ENCODE data around the gene SPSB2. TPM values are rescaled to one million over a fixed set of nuclear protein-coding genes. Genes with fewer than 3 reads are reported as not detected.

Gene SPSB2
- polyA plus RNA-seq, 1 donor from 2014 or later, result 12.8 TPM

GRCh38 chr12:6847676-6848075, 25.4 kb downstream of the SPSB2 start:
- Histone ChIP-seq H3K36me3 (ENCODE audit: insufficient read depth, low read length) (no peaks in the 10 kb centered on the region), H3K27me3 (ENCODE audit: insufficient read depth, low read depth, low read length) (no peaks in the 10 kb centered on the region), H2AFZ (ENCODE audit: low read depth, low read length) (no peak overlapping the region), H3K9ac (ENCODE audit: low read length) (no peak overlapping the region), H3K79me2 (replicated peaks; ENCODE audit: insufficient read depth, low read length) (peaks cover 8% of the 10 kb centered on the region), H3K27ac (ENCODE audit: low read length) (no peak overlapping the region), H4K20me1 (ENCODE audit: insufficient read depth) (no peaks in the 10 kb centered on the region), H3K9me3 (ENCODE audit: low read length) (no peaks in the 10 kb centered on the region), H3K4me3 (ENCODE audit: low read length) (no peak overlapping the region), H3K9me2 (ENCODE audit: insufficient read depth, low read length) (no peaks in the 10 kb centered on the region), H3F3A (ENCODE audit: insufficient read depth, low read length, poor library complexity, severe bottlenecking) (no peaks in the 10 kb centered on the region), H3K4me2 (ENCODE audit: low read length) (no peak overlapping the region)
- TF ChIP-seq, protein P1, sequence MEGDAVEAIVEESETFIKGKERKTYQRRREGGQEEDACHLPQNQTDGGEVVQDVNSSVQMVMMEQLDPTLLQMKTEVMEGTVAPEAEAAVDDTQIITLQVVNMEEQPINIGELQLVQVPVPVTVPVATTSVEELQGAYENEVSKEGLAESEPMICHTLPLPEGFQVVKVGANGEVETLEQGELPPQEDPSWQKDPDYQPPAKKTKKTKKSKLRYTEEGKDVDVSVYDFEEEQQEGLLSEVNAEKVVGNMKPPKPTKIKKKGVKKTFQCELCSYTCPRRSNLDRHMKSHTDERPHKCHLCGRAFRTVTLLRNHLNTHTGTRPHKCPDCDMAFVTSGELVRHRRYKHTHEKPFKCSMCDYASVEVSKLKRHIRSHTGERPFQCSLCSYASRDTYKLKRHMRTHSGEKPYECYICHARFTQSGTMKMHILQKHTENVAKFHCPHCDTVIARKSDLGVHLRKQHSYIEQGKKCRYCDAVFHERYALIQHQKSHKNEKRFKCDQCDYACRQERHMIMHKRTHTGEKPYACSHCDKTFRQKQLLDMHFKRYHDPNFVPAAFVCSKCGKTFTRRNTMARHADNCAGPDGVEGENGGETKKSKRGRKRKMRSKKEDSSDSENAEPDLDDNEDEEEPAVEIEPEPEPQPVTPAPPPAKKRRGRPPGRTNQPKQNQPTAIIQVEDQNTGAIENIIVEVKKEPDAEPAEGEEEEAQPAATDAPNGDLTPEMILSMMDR (IDR thresholded peaks at IDR 0.05; ENCODE audit: poor library complexity, severe bottlenecking), result no peak
- TF ChIP-seq EZH2 (IDR thresholded peaks at IDR 0.05; ENCODE audit: borderline replicate concordance, insufficient read depth, low read length, poor library complexity, severe bottlenecking), result no peak
- no peak for TF ChIP-seq TAF1 (IDR thresholded peaks at IDR 0.05; ENCODE audit: low read depth)
- TF ChIP-seq RAD21 (conservative IDR thresholded peaks at IDR 0.05), result no peak
- TF ChIP-seq EP300 (conservative IDR thresholded peaks at IDR 0.05; ENCODE audit: poor library complexity, severe bottlenecking), result no peak
- no peak for TF ChIP-seq POLR2AphosphoS5 (IDR thresholded peaks at IDR 0.05)
- TF ChIP-seq REST (IDR thresholded peaks at IDR 0.05; ENCODE audit: borderline replicate concordance), result no peak
- TF ChIP-seq MXI1 (conservative IDR thresholded peaks at IDR 0.05; ENCODE audit: poor library complexity, severe bottlenecking), result no peak
- TF ChIP-seq SMC3 (conservative IDR thresholded peaks at IDR 0.05; ENCODE audit: poor library complexity), result no peak

- no peaks in the 10 kb centered on the region for H3K9me2 ChIP-seq (ENCODE audit: insufficient read depth, low read length)
- no peak overlapping the region for H3K9ac ChIP-seq (ENCODE audit: low read length)
- peaks cover 8% of the 10 kb centered on the region for H3K79me2 ChIP-seq (replicated peaks; ENCODE audit: insufficient read depth, low read length)
- H4K20me1 ChIP-seq (ENCODE audit: insufficient read depth), result no peaks in the 10 kb centered on the region
- no peak overlapping the region for H3K27ac ChIP-seq (ENCODE audit: low read length)
- H3K27me3 ChIP-seq (ENCODE audit: insufficient read depth, low read depth, low read length), result no peaks in the 10 kb centered on the region
- H3K36me3 ChIP-seq (ENCODE audit: insufficient read depth, low read length), result no peaks in the 10 kb centered on the region
- no peak overlapping the region for H3K4me3 ChIP-seq (ENCODE audit: low read length)
- no peak for TF ChIP-seq TAF1 (IDR thresholded peaks at IDR 0.05; ENCODE audit: low read depth)
- TF ChIP-seq RAD21 (conservative IDR thresholded peaks at IDR 0.05), result no peak
- no peaks in the 10 kb centered on the region for H3F3A ChIP-seq (ENCODE audit: insufficient read depth, low read length, poor library complexity, severe bottlenecking)
- H3K4me2 ChIP-seq (ENCODE audit: low read length), result no peak overlapping the region
- H3K9me3 ChIP-seq (ENCODE audit: low read length), result no peaks in the 10 kb centered on the region
- H2AFZ ChIP-seq (ENCODE audit: low read depth, low read length), result no peak overlapping the region
Observed at GRCh38 chr12:6846316-6846869, 26.7 kb downstream of the SPSB2 start.
